Endothelial cell of umbilical vein (primary cell): Measurements from ENCODE around the gene UFD1. TPM values are rescaled to one million over a fixed set of nuclear protein-coding genes. Genes with fewer than 3 reads are reported as not detected.

Experiments used
- BruUV-seq: library from RNA; stranded (reverse); fragments of 400-500 nt; replicated peaks from 2 replicates; lab custom pipeline; 2021; lab: Mats Ljungman, UMichigan
- CTCF ChIA-PET: fragments of 300-600, 350-600 bp; sonication (Branson Sonifier 250); formaldehyde crosslinking; loops from one replicate; lab custom pipeline; 2021; ENCODE audit warnings: antibody characterized with exemption, inconsistent platforms; lab: Charles Lee
- POLR2A ChIA-PET: fragments of 300-600, 350-600 bp; sonication (Branson Sonifier 250); formaldehyde crosslinking; loops from one replicate; lab custom pipeline; 2021; ENCODE audit warnings: antibody characterized with exemption, inconsistent platforms; lab: Charles Lee
- DNase-seq: peaks from one replicate; pipeline ENCODE4 v3.0.0-alpha.2; 2011; ENCODE audit warnings: low read depth, low spot score
- FAIRE-seq: peaks from 2 replicates; lab custom pipeline; 2011; peaks lifted over from hg19 to GRCh38; lab: Jason Lieb, UNC
- H2AFZ ChIP-seq: 2 replicates; pipeline ENCODE4 v1.6.0; 2012; ENCODE audit warnings: low read depth, low read length, control low read depth, inconsistent platforms
- H3K27ac ChIP-seq: 2 replicates; pipeline ENCODE4 v1.5.1; 2011; ENCODE audit warnings: low read depth, mild to moderate bottlenecking, control low read depth, low read length, moderate library complexity; ENCODE audit not compliant: insufficient read depth
- H3K27me3 ChIP-seq, 2 experiments: 2 replicates each; pipeline versions ENCODE4 v1.6.0 to v1.6.1; 2011; ENCODE audit warnings: low read length in 2 of 2, mixed read lengths in 1 of 2; ENCODE audit not compliant: control insufficient read depth in 2 of 2, insufficient read depth in 2 of 2
- H3K36me3 ChIP-seq, 2 experiments: 2 replicates in 1 of 2; 3 replicates in 1 of 2; pipeline ENCODE4 v1.5.1; 2011; ENCODE audit warnings: low read length in 2 of 2, mild to moderate bottlenecking in 1 of 2, moderate library complexity in 1 of 2; ENCODE audit not compliant: control insufficient read depth in 2 of 2, insufficient read depth in 2 of 2; ENCODE audit errors: extremely low read depth in 1 of 2
- H3K4me1 ChIP-seq: 3 replicates; pipeline ENCODE4 v1.5.1; 2011; ENCODE audit warnings: mild to moderate bottlenecking, low read length; ENCODE audit not compliant: control insufficient read depth, insufficient read depth; ENCODE audit errors: extremely low read depth
- H3K4me2 ChIP-seq: 2 replicates; pipeline ENCODE4 v1.6.1; 2011; ENCODE audit warnings: low read length, control low read depth, mixed read lengths; ENCODE audit not compliant: insufficient read depth
- H3K4me3 ChIP-seq, 3 experiments: fragments of 200-600 bp in 1 of 3; sonication (generic), shearing (Covaris generic) in 1 of 3; replicated peaks in 1 of 3; 2 replicates each; pipeline ENCODE4 v1.5.1; 2011 to 2016; ENCODE audit warnings: control low read depth in 3 of 3, low read length in 3 of 3, mild to moderate bottlenecking in 2 of 3, inconsistent platforms in 1 of 3, low read depth in 1 of 3, moderate library complexity in 1 of 3; ENCODE audit not compliant: insufficient read depth in 1 of 3
- H3K79me2 ChIP-seq: 2 replicates; pipeline ENCODE4 v1.6.0; 2012; ENCODE audit warnings: low read length, inconsistent platforms; ENCODE audit not compliant: control insufficient read depth, insufficient read depth
- H3K9ac ChIP-seq: replicated peaks from 2 replicates; pipeline ENCODE3; 2011; ENCODE audit warnings: low read length, control low read depth; ENCODE audit not compliant: insufficient read depth; ENCODE audit errors: extremely low read depth
- H3K9me1 ChIP-seq: replicated peaks from 3 replicates; pipeline ENCODE4 v1.6.0; 2011; ENCODE audit warnings: mild to moderate bottlenecking, low read length; ENCODE audit not compliant: control insufficient read depth, insufficient read depth; ENCODE audit errors: extremely low read depth
- H3K9me3 ChIP-seq: replicated peaks from 2 replicates; pipeline ENCODE4 v1.5.1; 2012; ENCODE audit warnings: low read length, inconsistent platforms; ENCODE audit not compliant: control insufficient read depth, insufficient read depth
- H4K20me1 ChIP-seq: replicated peaks from 2 replicates; pipeline ENCODE3; 2011; ENCODE audit warnings: mild to moderate bottlenecking, low read length; ENCODE audit not compliant: control insufficient read depth, insufficient read depth; ENCODE audit errors: extremely low read depth
- EZH2 ChIP-seq: IDR thresholded peaks from 2 replicates; pipeline ENCODE4 v1.6.1; 2012; ENCODE audit warnings: borderline replicate concordance, low read depth, mild to moderate bottlenecking, moderate library complexity, low read length, inconsistent platforms; ENCODE audit not compliant: severe bottlenecking
- FOS ChIP-seq: IDR thresholded peaks from 2 replicates; pipeline ENCODE4 v1.6.1; 2011; ENCODE audit warnings: mild to moderate bottlenecking, low read length, moderate library complexity, borderline replicate concordance; ENCODE audit not compliant: insufficient read depth
- GATA2 ChIP-seq: IDR thresholded peaks from 2 replicates; pipeline ENCODE4 v1.7.0; 2011; ENCODE audit warnings: low read depth, mild to moderate bottlenecking, moderate library complexity, mixed read lengths, low read length; ENCODE audit not compliant: insufficient read length, insufficient read depth
- JUN ChIP-seq: IDR thresholded peaks from 2 replicates; pipeline ENCODE4 v1.6.1; 2011; ENCODE audit warnings: borderline replicate concordance, low read depth; ENCODE audit not compliant: insufficient read length, insufficient read depth
- MYC ChIP-seq: IDR thresholded peaks from one replicate; pipeline ENCODE4 v1.6.1; 2011; ENCODE audit warnings: mild to moderate bottlenecking, low read depth, low read length
- POLR2A ChIP-seq: IDR thresholded peaks from 2 replicates; pipeline ENCODE4 v1.6.1; 2012; ENCODE audit warnings: low read depth, mild to moderate bottlenecking, control low read depth, low read length
- dilution Hi-C: fragments of 300-500 bp; cut with MboI; formaldehyde crosslinking; loops from one replicate; pipeline ENCODE4 v1.15.0; 2019; ENCODE audit warnings: low sequenced_read_pairs; ENCODE audit not compliant: extremely low pct_ligation_motif_present
- intact Hi-C: fragments of 100-400 bp; cut with micrococcal nuclease; formaldehyde crosslinking; loops from one replicate; pipeline ENCODE4 v1.10.0; 2022
- polyA plus RNA-seq, 4 experiments: library from polyadenylated mRNA; depleted of rRNA in 3 of 4; stranded (reverse) in 3 of 4; unstranded in 1 of 4; fragments of >200 nt; gene quantifications; 2 replicates each; pipeline versions ENCODE4 v1.2.1 to v1.2.3, GENCODE V29; 2011 to 2012; ENCODE audit warnings: missing spikeins in 1 of 4
- total RNA-seq: library from RNA; stranded (reverse); gene quantifications from 2 replicates; pipeline ENCODE4 v1.2.3, GENCODE V29; 2021
- TF ChIP-seq, protein P1 (sequence below), 2 donors: IDR thresholded peaks; 1 replicate in 1 of 2; 2 replicates in 1 of 2; pipeline ENCODE4 v1.5.1; 2011; ENCODE audit warnings: low read length in 2 of 2, mild to moderate bottlenecking in 2 of 2, moderate library complexity in 2 of 2, control low read depth in 1 of 2, inconsistent platforms in 1 of 2, low read depth in 1 of 2; ENCODE audit not compliant: insufficient read depth in 1 of 2; ENCODE audit errors: extremely low read depth in 1 of 2
- TF ChIP-seq, protein P2 (sequence below): IDR thresholded peaks from 2 replicates; pipeline ENCODE4 v1.6.1; 2011; ENCODE audit not compliant: insufficient read depth, insufficient read length

The UFD1 gene
- total and polyA plus RNA-seq, 2 donors (not counting 3 experiments of a cell fraction or from before 2014, with no cell fraction given): 127 to 228 TPM

DNA sequence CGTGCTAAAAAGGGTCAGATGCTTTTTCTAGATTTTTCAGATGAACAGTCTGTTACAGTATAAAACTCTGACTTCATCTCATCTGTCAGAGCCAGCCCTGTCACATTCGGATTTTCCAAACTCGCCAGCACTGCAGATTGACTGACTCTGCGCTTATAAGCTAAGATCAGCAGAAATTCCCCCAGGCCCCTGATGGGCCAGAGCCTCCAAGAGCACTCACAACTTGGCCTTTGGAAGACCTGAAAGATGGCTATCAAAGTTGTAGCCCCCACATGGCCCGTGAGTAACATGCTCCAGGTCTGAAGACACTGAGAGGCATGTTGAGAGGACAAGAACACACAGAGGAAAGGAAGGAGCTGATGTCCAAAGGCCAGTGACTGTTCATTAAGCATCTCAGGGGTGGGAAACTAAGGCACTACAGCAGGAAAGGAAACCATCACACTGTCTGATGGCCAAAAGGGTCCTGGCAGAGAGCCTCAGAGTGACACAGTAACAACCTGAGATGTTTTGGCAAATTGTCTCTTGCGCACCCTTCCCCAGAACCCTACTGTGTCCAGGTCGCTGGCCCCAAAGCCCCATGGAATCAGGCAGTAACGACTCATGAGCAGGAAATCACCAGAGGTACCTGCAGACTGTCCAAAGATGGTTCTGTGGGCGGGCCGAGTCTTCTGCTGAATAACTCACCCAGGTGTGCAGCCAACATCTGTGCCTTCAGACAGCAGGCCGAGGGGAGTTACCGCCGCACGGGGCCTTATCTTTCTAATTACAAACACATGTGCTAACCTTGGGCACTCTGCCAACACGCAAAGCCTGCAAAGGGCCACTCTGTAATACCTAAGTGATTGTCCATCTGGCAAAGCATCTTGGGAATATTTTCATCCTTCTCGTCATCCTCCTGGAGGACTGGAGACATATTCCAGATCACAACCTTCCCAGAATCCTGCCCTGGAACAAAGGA is 71.1 kb downstream of the UFD1 start:
- Histone ChIP-seq H4K20me1 (no peaks in the 10 kb centered on the region), H2AFZ (no peak overlapping the region), H3K36me3 (peaks cover 6 to 21% of the 10 kb centered on the region in 2 experiments), H3K9ac (no peak overlapping the region), H3K4me2 (no peak overlapping the region), H3K9me3 (no peaks in the 10 kb centered on the region), H3K4me3 (no peak overlapping the region), H3K79me2 (peaks cover 21% of the 10 kb centered on the region), H3K9me1 (no peaks in the 10 kb centered on the region), H3K27me3 (no peaks in the 10 kb centered on the region), H3K27ac (no peak overlapping the region), H3K4me1 (no peaks in the 10 kb centered on the region)
- CTCF ChIA-PET: no interaction called here
- TF ChIP-seq EZH2: no peak
- TF ChIP-seq, protein P1, sequence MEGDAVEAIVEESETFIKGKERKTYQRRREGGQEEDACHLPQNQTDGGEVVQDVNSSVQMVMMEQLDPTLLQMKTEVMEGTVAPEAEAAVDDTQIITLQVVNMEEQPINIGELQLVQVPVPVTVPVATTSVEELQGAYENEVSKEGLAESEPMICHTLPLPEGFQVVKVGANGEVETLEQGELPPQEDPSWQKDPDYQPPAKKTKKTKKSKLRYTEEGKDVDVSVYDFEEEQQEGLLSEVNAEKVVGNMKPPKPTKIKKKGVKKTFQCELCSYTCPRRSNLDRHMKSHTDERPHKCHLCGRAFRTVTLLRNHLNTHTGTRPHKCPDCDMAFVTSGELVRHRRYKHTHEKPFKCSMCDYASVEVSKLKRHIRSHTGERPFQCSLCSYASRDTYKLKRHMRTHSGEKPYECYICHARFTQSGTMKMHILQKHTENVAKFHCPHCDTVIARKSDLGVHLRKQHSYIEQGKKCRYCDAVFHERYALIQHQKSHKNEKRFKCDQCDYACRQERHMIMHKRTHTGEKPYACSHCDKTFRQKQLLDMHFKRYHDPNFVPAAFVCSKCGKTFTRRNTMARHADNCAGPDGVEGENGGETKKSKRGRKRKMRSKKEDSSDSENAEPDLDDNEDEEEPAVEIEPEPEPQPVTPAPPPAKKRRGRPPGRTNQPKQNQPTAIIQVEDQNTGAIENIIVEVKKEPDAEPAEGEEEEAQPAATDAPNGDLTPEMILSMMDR (IDR thresholded peaks at IDR 0.05; ENCODE audit: extremely low read depth in 1 of 2, insufficient read depth in 1 of 2, low read depth in 1 of 2, low read length in 2 of 2): no peak
- intact Hi-C loops (no loop called here), dilution Hi-C loops (no loop called here)
- DNase-seq: no peak
- FAIRE-seq: no peak
- POLR2A ChIA-PET: no interaction called here
- BruUV-seq: no TSS peak

DNA sequence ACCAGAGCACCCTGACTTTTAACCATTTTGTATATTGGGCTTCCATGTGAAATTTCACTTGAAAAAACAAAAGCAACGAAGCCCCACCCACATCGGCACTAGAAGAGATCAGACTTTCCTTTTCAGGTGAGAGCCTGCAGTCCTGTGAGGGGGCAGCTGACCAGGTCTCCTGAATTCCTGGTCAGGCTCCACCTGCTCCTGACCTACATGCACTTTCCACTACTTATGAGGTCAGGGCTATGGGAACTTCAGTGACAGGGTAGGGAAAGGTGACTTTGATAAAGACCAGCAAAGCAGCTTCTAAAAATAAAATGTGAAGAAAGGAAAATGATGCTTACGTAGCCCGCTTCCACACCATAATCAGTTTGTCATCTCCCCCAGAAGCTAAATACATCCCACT is 72.1 kb downstream of the UFD1 start:
- FAIRE-seq: no peak
- Histone ChIP-seq H3K36me3 (peaks cover 6 to 21% of the 10 kb centered on the region in 2 experiments), H3K27me3 (no peaks in the 10 kb centered on the region), H3K79me2 (peaks cover 10% of the 10 kb centered on the region), H3K27ac (no peak overlapping the region), H3K4me3 (no peak overlapping the region), H3K9ac (no peak overlapping the region), H3K4me1 (no peaks in the 10 kb centered on the region), H2AFZ (no peak overlapping the region), H3K9me1 (no peaks in the 10 kb centered on the region), H4K20me1 (no peaks in the 10 kb centered on the region), H3K4me2 (no peak overlapping the region), H3K9me3 (no peaks in the 10 kb centered on the region)
- DNase-seq: no peak
- ChIA-PET CTCF (no interaction called here), POLR2A (no interaction called here)
- dilution Hi-C loops (no loop called here), intact Hi-C loops (no loop called here)
- BruUV-seq: no TSS peak
- no peak for TF ChIP-seq FOS
- no peak for TF ChIP-seq GATA2
- no peak for TF ChIP-seq EZH2
- TF ChIP-seq JUN: no peak
- TF ChIP-seq, protein P2, sequence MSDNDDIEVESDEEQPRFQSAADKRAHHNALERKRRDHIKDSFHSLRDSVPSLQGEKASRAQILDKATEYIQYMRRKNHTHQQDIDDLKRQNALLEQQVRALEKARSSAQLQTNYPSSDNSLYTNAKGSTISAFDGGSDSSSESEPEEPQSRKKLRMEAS: no peak
- no peak for TF ChIP-seq POLR2A
- no peak for TF ChIP-seq MYC
